ENCODE data around the gene IL13RA1.

Gene IL13RA1

DNA sequence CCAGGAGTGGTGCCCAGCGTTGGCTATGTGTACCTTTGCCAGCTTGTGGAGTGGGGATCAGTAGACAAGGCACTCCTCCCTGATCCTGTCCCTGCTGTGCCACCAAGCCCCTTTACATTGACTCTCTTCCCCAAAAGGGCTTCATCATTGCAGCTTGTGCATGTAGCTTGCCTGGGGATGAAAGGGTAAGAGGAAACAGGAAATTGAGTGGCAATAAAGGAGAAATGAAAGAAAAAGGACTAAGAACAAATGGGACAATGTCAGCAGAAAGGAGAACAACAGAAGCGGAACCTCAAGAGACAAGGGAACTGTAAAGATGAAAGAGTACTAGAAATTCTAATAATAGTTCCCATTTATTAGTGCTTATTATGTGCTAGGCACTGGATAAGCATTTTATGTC lies 8.7 kb upstream of the IL13RA1 start:
- no peak overlapping the region for H3K4me3 ChIP-seq (ENCODE audit: low read depth, low read length)
- TF ChIP-seq CTCF (IDR thresholded peaks at IDR 0.05; ENCODE audit: insufficient read depth, low read depth, low read length, missing control alignments), result no peak
- DNase-seq (ENCODE audit: low read depth), result no peak

- DNase-seq (ENCODE audit: low read depth), result no peak
- no peak overlapping the region for H3K4me3 ChIP-seq (ENCODE audit: low read depth, low read length)
- no peak for TF ChIP-seq CTCF (IDR thresholded peaks at IDR 0.05; ENCODE audit: insufficient read depth, low read depth, low read length, missing control alignments)
These were observed 7.2 kb upstream of the IL13RA1 start for GRCh38 chrX:118720058-118720707.

GRCh38 chrX:118723376-118723775 lies 4.0 kb upstream of the IL13RA1 start:
- no peak for DNase-seq (ENCODE audit: low read depth)
- H3K4me3 ChIP-seq (ENCODE audit: low read depth, low read length), result no peak overlapping the region
- no peak for TF ChIP-seq CTCF (IDR thresholded peaks at IDR 0.05; ENCODE audit: insufficient read depth, low read depth, low read length, missing control alignments)

- DNase-seq (ENCODE audit: low read depth), result no peak
- no peak for TF ChIP-seq CTCF (IDR thresholded peaks at IDR 0.05; ENCODE audit: insufficient read depth, low read depth, low read length, missing control alignments)
- no peak overlapping the region for H3K4me3 ChIP-seq (ENCODE audit: low read depth, low read length)
These were observed 3.0 kb upstream of the IL13RA1 start for GRCh38 chrX:118724365-118724764.

DNA sequence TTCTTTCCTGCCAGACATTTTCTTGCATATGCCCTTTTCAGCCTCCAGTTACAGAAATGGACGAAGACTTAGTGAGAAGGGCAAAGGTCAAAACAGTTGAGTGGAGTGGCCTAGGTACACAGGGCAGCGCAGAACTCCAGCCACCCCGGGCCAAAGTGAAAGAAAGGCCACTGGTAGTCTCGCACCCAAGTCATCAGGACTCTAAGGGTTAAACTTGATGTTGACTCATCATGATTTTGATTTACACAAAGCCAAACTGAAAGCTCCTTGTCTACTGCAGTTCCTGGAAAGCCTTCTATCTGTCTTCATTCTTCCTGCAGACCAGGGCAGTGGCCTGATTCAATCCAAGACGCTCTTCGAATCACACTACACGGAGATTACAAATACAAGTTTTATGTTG lies 2.6 kb upstream of the IL13RA1 start:
- no peak overlapping the region for H3K4me3 ChIP-seq (ENCODE audit: low read depth, low read length)
- DNase-seq (ENCODE audit: low read depth), result no peak
- no peak for TF ChIP-seq CTCF (IDR thresholded peaks at IDR 0.05; ENCODE audit: insufficient read depth, low read depth, low read length, missing control alignments)

- H3K4me3 ChIP-seq (ENCODE audit: low read depth, low read length), result no peak overlapping the region
- no peak for TF ChIP-seq CTCF (IDR thresholded peaks at IDR 0.05; ENCODE audit: insufficient read depth, low read depth, low read length, missing control alignments)
These were observed 1.0 kb upstream of the IL13RA1 start for GRCh38 chrX:118726396-118726795.

More at GRCh38 chrX:118726396-118726795, 1.0 kb upstream of the IL13RA1 start:
- DNase-seq (ENCODE audit: low read depth), result no peak

Data from GM12865 (cell line).